Activated naive CD4-positive, alpha-beta T cell treated with anti-CD3 and anti-CD28 coated beads, Interleukin-2, amount 10 ng/mL, durations not matched to agents 7 days and 5 days (primary cell): Measurements from ENCODE around the gene CCDC40.

Experiments used
- CTCF ChIA-PET: fragments of 350-600 bp; sonication (Branson Sonifier 250); formaldehyde crosslinking; loops from one replicate; lab custom pipeline; 2021; ENCODE audit warnings: antibody characterized with exemption; lab: Charles Lee
- DNase-seq: peaks from one replicate; pipeline ENCODE4 v3.0.0-alpha.2; 2020
- H3K27ac Mint-ChIP-seq: one replicate; pipeline ENCODE4 v1.8.0; 2021; ENCODE audit warnings: mild to moderate bottlenecking, moderate library complexity, mixed read lengths
- H3K27me3 Mint-ChIP-seq: one replicate; pipeline ENCODE4 v1.8.0; 2021; ENCODE audit warnings: mild to moderate bottlenecking, mixed read lengths
- H3K36me3 Mint-ChIP-seq: one replicate; pipeline ENCODE4 v1.8.0; 2021; ENCODE audit warnings: mixed read lengths
- H3K4me1 Mint-ChIP-seq: one replicate; pipeline ENCODE4 v1.8.0; 2021; ENCODE audit warnings: mixed read lengths
- H3K4me3 Mint-ChIP-seq: one replicate; pipeline ENCODE4 v1.8.0; 2021; ENCODE audit warnings: mild to moderate bottlenecking, moderate library complexity, mixed read lengths
- H3K9me3 Mint-ChIP-seq: one replicate; pipeline ENCODE4 v1.8.0; 2021; ENCODE audit warnings: mixed read lengths

The CCDC40 gene

DNA sequence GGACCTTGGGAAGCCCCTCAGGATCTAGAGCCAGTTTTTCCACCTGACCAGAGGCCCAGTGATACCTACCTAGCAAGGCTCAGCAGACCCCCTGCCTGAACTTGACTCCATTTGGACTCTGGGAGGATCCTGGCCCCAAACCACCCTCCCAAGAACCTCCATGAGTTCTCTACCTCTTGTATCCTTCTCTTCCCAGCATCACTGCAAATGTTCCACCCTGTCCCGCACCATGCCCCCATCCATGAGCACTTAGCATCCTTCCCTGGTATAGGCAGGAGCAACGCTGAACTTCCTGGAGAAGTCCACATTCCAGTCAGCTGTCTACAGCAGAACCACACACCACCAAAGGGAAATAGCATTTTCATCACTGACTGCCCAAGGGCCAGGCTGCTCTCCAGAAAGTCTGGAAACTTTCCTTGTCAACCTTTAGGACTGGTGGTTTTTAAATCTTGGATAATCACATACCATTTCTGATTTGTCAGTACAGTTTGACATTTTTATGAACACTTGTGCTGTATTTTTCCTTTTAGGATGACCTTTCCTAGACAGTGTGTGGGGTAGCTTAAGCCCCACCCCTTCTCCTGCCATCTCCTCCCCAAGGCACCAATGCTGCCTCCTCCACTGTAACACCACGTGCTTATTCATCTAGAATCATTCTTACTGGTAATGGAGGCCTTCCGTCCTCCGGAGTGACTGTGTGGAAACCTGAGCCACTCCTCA, 96.6 kb downstream of the CCDC40 start:
- no peak for DNase-seq
- Mint-ChIP-seq H3K4me1 (no peaks in the 10 kb centered on the region), H3K4me3 (no peak overlapping the region), H3K9me3 (no peaks in the 10 kb centered on the region), H3K36me3 (peaks cover 49% of the 10 kb centered on the region), H3K27ac (peak overlapping the region; percentile 55), H3K27me3 (peaks cover 4% of the 10 kb centered on the region)
- CTCF ChIA-PET: interaction anchor here (1.5 kb wide), 1 partner anchor 11 kb away, joined by 7 read pairs; no protein-coding TSS in a partner anchor

DNA sequence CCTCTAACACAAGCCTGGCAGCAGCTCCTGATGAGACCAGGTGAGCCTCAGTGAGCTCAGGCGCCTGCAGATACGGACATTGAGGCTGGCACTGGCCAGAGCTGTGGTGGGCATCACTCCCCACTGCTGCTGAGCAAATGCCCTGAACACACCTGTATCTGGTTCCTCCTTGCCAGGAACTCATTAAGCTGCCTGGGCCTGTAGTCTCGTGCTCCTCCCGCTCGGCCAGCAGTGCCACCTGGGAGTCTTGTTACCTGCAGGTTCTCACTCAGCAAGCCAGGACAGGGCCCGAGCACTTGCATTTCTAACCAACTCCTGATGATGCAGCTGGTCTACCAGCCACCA, 97.2 kb downstream of the CCDC40 start:
- Mint-ChIP-seq H3K4me3 (no peak overlapping the region), H3K4me1 (no peaks in the 10 kb centered on the region), H3K27ac (peak overlapping the region; percentile 55), H3K27me3 (peaks cover 4% of the 10 kb centered on the region), H3K36me3 (peaks cover 54% of the 10 kb centered on the region), H3K9me3 (no peaks in the 10 kb centered on the region)
- CTCF ChIA-PET: interaction anchor here (1.5 kb wide), 1 partner anchor 11 kb away, joined by 7 read pairs; no protein-coding TSS in a partner anchor
- DNase-seq: no peak

DNA sequence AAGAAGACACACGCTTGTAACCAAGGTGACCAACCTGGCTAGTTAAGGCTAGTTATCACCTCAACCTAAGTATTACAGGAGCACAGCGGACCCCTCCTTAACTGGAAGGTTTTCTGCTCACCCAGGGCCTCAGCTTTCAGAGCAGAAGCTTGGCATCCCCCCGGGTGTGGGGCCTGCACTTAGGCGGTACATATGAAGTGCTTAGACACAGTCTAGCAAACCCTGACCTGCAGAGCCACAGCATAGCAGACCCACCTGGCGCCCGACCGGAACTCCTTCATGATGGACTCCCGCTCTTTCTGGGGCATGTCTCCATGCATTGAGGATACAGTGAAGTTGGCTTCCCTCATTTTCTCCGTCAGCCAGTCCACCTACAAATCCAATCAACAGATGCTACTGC, 100.7 kb downstream of the CCDC40 start:
- H3K27ac Mint-ChIP-seq: no peak overlapping the region
- no peaks in the 10 kb centered on the region for H3K4me1 Mint-ChIP-seq
- CTCF ChIA-PET: no interaction called here
- H3K27me3 Mint-ChIP-seq: no peaks in the 10 kb centered on the region
- no peaks in the 10 kb centered on the region for H3K9me3 Mint-ChIP-seq
- no peak for DNase-seq
- H3K4me3 Mint-ChIP-seq: no peak overlapping the region
- peaks cover 79% of the 10 kb centered on the region for H3K36me3 Mint-ChIP-seq

DNA sequence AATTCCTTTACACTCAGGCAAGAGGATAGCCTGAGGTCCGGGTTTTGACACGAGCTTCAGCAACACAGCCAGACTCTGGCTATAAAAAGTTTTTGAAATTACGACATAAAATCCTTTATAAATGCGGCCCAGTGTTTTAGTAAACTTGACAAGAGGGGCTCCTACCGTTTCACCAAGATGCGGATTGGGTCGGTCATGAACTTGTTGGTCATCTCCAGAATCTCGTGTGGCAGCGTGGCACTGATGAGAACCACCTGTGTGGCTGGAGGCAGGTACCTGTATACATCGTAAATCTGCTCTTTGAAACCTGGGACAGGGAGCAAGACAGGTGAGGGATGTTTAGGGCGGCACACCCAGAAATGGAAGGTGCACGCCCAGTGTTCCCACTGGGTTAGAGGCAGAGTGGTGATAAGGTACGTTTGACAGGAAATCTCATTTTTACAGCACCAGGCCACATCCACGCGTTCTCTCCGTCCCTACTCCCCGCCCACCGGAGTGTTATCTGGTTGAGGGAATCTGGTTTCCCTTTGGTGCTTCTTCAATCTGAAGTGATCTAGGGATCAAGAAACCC, 102.5 kb downstream of the CCDC40 start:
- Mint-ChIP-seq H3K27me3 (no peaks in the 10 kb centered on the region), H3K4me1 (peaks cover 6% of the 10 kb centered on the region), H3K4me3 (no peak overlapping the region), H3K27ac (no peak overlapping the region), H3K9me3 (no peaks in the 10 kb centered on the region), H3K36me3 (peaks cover 76% of the 10 kb centered on the region)
- CTCF ChIA-PET: interaction anchor here (1.1 kb wide), 1 partner anchor 37 kb away, joined by 3 read pairs; the partner anchor contains the start of gene GAA
- no peak for DNase-seq

DNA sequence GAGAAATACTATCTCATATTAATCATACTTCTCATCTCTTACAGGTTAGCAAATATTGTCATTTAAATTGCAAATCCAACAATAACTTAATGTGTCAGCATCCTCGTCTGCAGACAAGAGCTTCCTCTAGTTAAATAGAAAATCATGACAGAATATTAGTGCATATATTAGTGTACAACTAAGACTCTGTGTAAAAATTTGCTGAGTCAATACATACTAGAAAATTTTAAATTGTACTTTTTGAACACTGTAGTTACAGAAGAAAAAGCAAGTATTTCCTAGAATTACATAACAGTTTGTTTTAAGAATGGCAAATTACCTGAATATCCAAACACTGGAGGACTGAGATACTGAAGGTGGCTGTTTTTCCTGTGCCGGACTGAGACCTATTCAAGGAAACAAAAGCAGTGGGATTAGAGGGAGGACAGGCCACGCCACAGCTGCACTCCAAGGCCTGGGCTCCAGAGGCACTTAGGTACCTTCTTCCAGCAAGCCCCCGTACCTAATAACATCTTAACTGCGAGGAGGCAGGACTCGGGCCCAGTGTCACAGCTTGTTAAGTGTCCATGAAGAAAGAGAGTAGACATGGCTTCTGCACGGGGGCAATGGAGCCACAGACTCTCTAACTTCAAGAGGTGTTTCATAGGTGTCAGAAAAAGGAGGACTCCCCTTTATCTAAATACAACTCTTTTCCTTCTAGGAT, 105.2 kb downstream of the CCDC40 start:
- Mint-ChIP-seq H3K27ac (no peak overlapping the region), H3K9me3 (no peaks in the 10 kb centered on the region), H3K36me3 (peaks cover 66% of the 10 kb centered on the region), H3K4me3 (no peak overlapping the region), H3K27me3 (no peaks in the 10 kb centered on the region), H3K4me1 (peaks cover 30% of the 10 kb centered on the region)
- CTCF ChIA-PET: interaction anchor here (1.0 kb wide), 1 partner anchor 40 kb away, joined by 4 read pairs; the partner anchor contains the start of gene GAA
- no peak for DNase-seq

DNA sequence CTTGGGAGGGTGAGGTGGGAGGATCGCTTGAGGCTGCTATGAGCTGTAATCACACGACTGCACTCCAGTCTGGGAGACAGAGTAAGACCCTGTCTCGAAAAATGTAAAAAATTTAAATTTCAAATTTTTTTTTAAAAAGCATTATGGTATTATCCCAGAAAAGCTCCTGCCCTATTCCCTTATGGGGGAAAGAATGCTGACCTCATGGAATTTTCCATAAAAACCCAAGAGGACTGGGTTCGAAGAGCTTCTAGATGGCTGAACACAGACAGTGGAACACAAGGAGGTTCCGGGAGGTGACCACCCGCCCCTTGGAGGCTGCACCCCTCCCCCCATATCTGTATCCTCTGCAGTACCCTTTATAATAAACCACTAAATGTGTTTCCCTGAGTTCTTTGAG, 106.5 kb downstream of the CCDC40 start:
- CTCF ChIA-PET: no interaction called here
- no peaks in the 10 kb centered on the region for H3K9me3 Mint-ChIP-seq
- DNase-seq: no peak
- peaks cover 54% of the 10 kb centered on the region for H3K36me3 Mint-ChIP-seq
- H3K27ac Mint-ChIP-seq: no peak overlapping the region
- no peaks in the 10 kb centered on the region for H3K27me3 Mint-ChIP-seq
- H3K4me3 Mint-ChIP-seq: no peak overlapping the region
- peaks cover 36% of the 10 kb centered on the region for H3K4me1 Mint-ChIP-seq

GRCh38 chr17:80145076-80146075, 108.9 kb downstream of the CCDC40 start:
- H3K9me3 Mint-ChIP-seq: no peaks in the 10 kb centered on the region
- H3K36me3 Mint-ChIP-seq: peaks cover 34% of the 10 kb centered on the region
- H3K27me3 Mint-ChIP-seq: no peaks in the 10 kb centered on the region
- peaks cover 46% of the 10 kb centered on the region for H3K4me1 Mint-ChIP-seq
- CTCF ChIA-PET: interaction anchor here (1.1 to 1.8 kb wide), 3 partner anchors 12 to 137 kb away, joined by 3 to 7 read pairs (median 4); partner anchors contain the start of gene GAA
- peak overlapping the region; percentile 80 for H3K4me3 Mint-ChIP-seq
- H3K27ac Mint-ChIP-seq: peak overlapping the region; percentile 75
- DNase-seq: peak; percentile 42

- peaks cover 46% of the 10 kb centered on the region for H3K4me1 Mint-ChIP-seq
- peaks cover 4% of the 10 kb centered on the region for H3K9me3 Mint-ChIP-seq
Observed at GRCh38 chr17:80146121-80147034, 109.9 kb downstream of the CCDC40 start.

DNA sequence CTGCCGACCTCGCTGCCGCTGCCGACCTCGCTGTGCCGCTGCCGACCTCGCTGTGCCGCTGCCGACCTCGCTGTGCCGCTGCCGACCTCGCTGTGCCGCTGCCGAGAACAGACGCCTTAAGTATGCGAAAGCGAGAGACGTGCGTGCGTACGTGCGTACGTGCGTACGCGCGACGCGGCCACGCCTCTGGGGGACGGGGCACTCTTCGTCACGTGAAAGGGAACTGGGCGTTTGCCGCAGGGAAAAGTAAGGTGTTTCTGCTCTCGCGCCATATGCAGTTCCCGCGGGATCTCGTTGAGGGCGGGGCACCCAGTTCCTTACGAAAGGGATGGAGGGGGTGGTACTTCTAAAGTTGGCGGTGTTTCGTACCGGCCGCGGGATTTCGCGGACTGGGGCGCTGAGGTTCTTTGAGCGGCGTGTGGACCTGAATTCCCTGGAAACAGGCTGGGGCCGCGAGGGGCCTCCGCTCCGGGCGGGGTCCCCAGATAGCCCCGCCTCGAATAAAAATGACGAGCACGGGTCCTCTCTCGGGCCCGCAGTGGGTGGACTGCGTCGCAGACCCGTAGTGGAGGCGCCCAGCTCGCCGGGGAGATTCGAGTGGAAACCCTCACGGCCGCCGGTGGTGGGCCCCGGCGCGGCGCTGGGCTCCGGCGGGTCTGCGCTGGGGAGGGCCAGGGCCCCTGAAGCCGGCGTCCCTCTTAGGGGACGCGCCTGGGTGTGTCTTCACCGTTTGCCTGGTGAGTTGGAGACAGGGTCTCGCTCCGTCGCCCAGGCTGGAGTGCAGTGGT, 110.8 kb downstream of the CCDC40 start, which contains the start of gene EIF4A3:
Gene EIF4A3 (minus strand): TSS at position 94 of the 788 bp plus-strand sequence. CDS start 167 bp downstream, outside the sequence.
- CTCF ChIA-PET: no interaction called here
- Mint-ChIP-seq H3K9me3 (peaks cover 12% of the 10 kb centered on the region), H3K27ac (peak within 1 kb of the TSS; percentile 98), H3K36me3 (peaks cover 23% of the 10 kb centered on the region), H3K4me1 (peaks cover 51% of the 10 kb centered on the region), H3K4me3 (peak within 1 kb of the TSS; percentile 98), H3K27me3 (no peaks in the 10 kb centered on the region)
- peak; percentile 99 for DNase-seq

More at GRCh38 chr17:80146121-80147034, 109.9 kb downstream of the CCDC40 start:
- H3K4me3 Mint-ChIP-seq: peak overlapping the region; percentile 98
- H3K27me3 Mint-ChIP-seq: no peaks in the 10 kb centered on the region
- H3K36me3 Mint-ChIP-seq: peaks cover 30% of the 10 kb centered on the region
- DNase-seq: peak; percentile 55
- H3K27ac Mint-ChIP-seq: peak overlapping the region; percentile 98
- CTCF ChIA-PET: interaction anchor here (1.1 to 1.2 kb wide), 2 partner anchors 45 to 138 kb away, joined by 3 to 4 read pairs; partner anchors contain the start of gene GAA
